DMS79 (cell line): ENCODE data around the gene ABHD8.
"Not testable (repeated sequence)": the region's sequence is repeated elsewhere in the genome, so short reads cannot be mapped to it uniquely, and the experiment has no call there.

Source experiments
- DNase-seq: peaks from one replicate; lab custom pipeline; 2025; lab: John Stamatoyannopoulos, UW

The ABHD8 gene

GRCh38 chr19:17296976-17297375 is 6.2 kb downstream of the ABHD8 start:
- no peak for DNase-seq

- DNase-seq = no peak
These were observed 7.0 kb downstream of the ABHD8 start for GRCh38 chr19:17296273-17296672.

GRCh38 chr19:17295551-17295950 is 7.7 kb downstream of the ABHD8 start:
- DNase-seq = not testable (repeated sequence)

- no peak for DNase-seq
These were observed 9.0 kb downstream of the ABHD8 start for GRCh38 chr19:17294051-17294891.

- DNase-seq = no peak
These were observed 9.6 kb downstream of the ABHD8 start for GRCh38 chr19:17293605-17294004.

GRCh38 chr19:17292301-17293074 is 10.7 kb downstream of the ABHD8 start:
- no peak for DNase-seq

GRCh38 chr19:17289489-17289888 is 13.7 kb downstream of the ABHD8 start:
- no peak for DNase-seq

GRCh38 chr19:17286752-17287151 is 16.5 kb downstream of the ABHD8 start:
- no peak for DNase-seq

GRCh38 chr19:17286263-17286662 is 17.0 kb downstream of the ABHD8 start:
- no peak for DNase-seq

GRCh38 chr19:17285415-17286135 is 17.6 kb downstream of the ABHD8 start:
- no peak for DNase-seq

GRCh38 chr19:17283504-17283996 is 19.7 kb downstream of the ABHD8 start:
- no peak for DNase-seq

GRCh38 chr19:17282488-17283125 is 20.6 kb downstream of the ABHD8 start:
- DNase-seq = peak; percentile 74

- peak; percentile 12 for DNase-seq
These were observed 21.6 kb downstream of the ABHD8 start, which contains the start of gene ANKLE1 for GRCh38 chr19:17281391-17282304. Gene ANKLE1 (plus strand): TSS chr19:17281901. CDS start chr19:17281921, 20 bp downstream.

GRCh38 chr19:17279436-17279835 is 23.8 kb downstream of the ABHD8 start:
- no peak for DNase-seq

- DNase-seq = no peak
These were observed 27.6 kb downstream of the ABHD8 start for GRCh38 chr19:17275441-17276175.

GRCh38 chr19:17274892-17275291 is 28.3 kb downstream of the ABHD8 start:
- DNase-seq = not testable (repeated sequence)

- no peak for DNase-seq
These were observed 34.5 kb downstream of the ABHD8 start for GRCh38 chr19:17268754-17269153.

- peak; percentile 95 for DNase-seq
These were observed 36.0 kb downstream of the ABHD8 start, which contains the start of gene BABAM1 for GRCh38 chr19:17266975-17267788. Gene BABAM1 (plus strand): TSS chr19:17267443. CDS start chr19:17268807, 1,364 bp downstream.

GRCh38 chr19:17266589-17266974 is 36.6 kb downstream of the ABHD8 start:
- no peak for DNase-seq
